ENCODE measurements around the gene RIBC2.
"Not testable (repeated sequence)": the region's sequence is repeated elsewhere in the genome, so short reads cannot be mapped to it uniquely, and the experiment has no call there.

The RIBC2 gene

GRCh38 chr22:45425101-45425500 is 11.6 kb downstream of the RIBC2 start:
- no peak for DNase-seq

GRCh38 chr22:45425531-45426265 is 12.2 kb downstream of the RIBC2 start:
- no peak for DNase-seq

- no peak for DNase-seq
Observed at GRCh38 chr22:45426387-45426786, 12.9 kb downstream of the RIBC2 start.

GRCh38 chr22:45427114-45427513 is 13.6 kb downstream of the RIBC2 start:
- DNase-seq: no peak

DNA sequence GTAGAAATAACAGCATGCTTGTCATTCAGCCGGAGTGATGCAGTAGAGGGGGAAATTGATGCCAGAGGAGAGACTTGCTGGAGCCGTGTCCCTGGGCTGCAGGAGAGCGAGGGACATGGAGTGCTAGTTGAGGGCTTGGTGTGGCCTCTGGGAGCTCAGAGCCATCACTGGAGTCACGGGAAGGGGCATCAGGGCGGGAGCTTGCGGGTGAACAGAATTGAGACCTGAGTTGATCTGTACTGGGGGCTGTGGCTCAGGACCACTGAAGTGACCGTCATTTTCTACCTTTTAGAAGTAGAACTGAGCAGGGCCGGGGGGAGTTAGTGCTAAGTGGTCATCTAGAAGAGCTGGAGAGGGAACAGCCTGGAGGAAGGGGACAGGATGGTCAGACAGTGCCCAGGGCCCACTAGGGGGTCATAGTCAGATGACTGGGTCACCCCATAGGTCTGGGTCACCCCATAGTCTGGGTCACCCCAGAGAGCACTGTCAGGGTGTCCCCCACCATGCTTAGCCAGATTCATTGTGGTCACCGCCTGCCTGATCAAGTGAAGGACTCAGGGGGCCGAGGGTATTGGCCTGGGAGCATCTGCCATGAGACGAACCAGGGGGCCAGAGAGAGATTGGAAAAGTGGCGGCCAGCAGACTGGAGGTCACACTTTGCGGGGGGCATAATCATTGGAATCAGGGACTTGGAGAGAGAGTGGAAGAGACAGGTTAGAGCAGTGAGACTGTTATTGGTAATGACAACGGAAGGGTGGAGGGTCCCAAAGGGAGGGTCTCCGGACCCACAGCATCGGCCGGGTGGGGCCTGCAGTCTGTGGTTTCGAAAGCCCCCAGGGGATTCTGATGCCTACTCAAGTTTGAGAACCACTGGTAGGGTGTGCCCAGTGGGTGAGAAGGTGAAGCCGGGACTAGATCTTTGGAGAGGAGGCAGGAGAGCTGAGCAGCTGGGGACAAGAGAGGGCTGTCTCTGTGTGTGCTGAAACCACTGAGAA is 15.2 kb downstream of the RIBC2 start:
- no peak for DNase-seq

DNA sequence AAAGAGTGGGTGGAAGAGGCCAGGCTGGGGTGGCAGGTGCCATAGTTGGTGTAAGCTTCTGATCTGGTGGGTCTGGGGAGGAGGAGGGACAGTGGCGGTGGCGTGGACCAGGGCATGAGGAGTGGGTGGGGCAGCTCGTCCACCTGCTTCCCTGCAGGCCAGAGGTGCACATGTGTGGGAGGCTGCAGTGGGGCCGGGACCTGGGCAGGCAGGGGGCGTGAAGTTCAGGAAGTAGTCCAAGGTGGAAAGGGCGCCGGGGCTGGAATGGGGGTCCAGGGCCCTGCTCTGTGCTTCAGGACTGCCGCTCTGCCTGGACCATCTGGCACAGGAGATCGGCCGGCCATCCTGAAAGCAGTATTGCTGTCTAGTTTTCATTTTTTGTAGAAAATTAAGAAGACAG is 15.9 kb downstream of the RIBC2 start:
- DNase-seq: no peak

DNA sequence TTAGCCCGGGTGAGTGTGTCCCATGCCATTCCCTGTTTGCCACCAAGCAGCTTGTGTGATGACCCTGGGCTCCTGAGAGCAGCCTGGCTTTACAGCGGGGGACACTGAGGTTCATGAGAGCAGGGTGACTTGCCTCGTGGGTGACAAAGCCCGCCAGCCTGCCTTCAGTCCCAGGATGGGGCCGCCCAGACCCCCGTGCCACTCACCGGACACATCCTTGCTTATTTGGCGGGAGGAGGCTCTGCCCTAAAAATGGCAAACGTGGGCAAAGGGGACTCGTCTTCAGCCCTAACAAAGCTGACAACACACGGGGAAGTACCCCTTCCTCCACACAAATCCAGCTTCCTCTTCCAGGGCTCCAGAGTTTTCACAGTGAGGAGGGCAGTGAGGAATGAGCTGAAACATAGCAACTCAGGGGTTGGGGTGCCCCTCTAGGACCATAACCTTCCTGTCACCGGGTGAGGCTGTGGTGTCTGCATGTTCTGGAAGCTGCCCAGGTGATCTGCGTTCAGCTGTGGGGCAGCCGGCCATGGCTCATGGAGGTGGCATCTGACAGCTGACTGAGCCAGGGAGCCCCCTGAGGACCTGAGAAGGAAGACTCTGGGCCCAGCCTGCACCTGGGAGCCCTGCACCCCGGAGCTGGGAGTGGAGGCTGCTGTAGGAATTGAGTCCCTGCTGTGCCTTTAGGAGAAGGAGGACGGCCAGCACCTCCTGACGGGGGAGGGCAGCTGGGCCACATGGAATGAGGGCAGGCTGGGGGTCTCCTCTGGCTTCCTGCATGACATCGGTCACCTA is 16.7 kb downstream of the RIBC2 start:
- no peak for DNase-seq

- no peak for DNase-seq
Observed at GRCh38 chr22:45430871-45431270, 17.4 kb downstream of the RIBC2 start.

DNA sequence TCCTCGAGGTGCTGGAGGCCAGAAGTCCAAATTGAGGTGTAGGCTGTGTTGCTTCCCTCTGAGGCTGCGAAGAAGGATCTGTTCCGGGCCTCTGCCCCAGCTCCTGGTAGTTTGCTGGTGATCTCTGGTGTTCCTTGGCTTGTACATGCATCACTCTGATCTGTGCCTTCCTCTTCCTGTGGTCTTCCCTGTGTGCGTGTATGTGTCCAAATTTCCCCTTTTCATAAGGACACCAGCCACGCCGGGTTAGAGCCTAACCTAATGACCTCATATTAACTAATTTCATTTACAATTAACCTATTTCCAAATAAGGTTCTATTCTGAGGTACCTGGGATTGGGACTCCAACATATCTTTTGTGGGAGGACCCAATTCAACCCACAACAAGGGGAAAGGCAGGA is 21.5 kb downstream of the RIBC2 start:
- no peak for DNase-seq

DNA sequence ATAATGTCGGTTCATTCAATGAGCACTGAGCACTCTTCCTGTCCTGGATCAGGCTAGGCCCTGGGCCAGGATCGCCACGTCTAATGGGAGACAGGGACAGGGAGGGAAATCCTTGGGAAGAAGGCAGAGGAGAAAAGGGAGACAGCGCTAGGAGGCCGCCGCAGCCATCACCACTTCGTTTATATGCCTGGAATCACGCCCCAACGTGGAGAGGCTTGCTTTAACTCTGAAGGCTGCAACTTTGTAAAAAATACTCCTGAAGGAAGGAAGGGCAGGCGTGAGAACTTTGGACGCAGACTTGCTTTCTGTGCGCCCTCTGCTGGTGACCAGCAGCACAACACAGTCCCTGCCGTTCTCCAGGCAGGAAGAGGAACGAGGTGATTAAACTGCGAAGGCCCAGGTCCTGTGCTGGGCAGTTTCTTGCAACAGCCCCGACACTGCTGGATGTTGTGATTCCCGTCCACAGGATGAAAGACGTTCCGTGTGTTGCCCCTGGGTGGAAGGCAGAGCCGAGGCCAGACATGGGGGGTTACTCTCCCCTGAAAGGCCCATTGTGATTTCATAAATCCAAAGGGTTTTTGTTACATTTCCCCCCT is 22.1 kb downstream of the RIBC2 start:
- peak; percentile 57 to 78 for DNase-seq

DNA sequence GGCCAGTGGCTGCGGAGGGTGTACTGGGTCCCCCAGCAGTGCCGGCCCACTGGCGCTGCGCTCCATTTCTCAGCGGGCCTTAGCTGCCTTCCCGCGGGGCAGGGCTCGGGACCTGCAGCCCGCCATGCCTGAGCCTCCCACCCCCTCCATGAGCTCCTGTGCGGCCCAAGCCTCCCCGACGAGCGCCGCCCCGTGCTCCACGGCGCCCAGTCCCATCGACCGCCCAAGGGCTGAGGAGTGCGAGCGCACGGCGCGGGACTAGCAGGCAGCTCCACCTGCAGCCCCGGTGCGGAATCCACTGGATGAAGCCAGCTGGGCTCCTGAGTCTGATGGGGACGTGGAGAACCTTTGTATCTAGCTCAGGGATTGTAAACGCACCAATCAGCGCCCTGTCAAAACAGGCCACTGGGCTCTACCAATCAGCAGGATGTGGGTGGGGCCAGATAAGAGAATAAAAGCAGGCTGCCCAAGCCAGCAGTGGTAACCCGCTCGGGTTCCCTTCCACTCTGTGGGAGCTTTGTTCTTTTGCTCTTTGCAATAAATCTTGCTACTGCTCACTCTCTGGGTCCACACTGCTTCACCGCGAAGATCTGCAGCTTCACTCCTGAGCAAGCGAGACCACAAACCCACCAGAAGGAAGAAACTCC is 23.5 kb downstream of the RIBC2 start:
- DNase-seq: not testable (repeated sequence)

DNA sequence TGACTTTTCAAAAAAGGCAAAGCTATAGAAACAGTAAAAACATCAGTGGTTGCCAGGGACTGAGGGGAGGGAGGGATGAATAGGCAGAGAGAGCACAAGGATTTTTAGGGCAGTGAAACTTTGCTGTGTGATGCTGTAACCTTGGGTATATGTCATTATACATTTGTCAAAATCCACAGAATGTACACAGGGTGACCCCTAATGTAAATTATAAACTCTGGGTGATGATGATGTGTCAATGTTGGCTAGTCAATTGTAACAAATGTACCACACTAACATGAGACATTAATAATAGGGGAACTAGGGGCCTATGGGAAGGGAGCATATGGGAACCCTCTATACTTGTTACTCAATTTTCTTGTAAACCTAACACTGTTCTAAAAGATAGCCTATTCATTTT is 24.8 kb downstream of the RIBC2 start:
- DNase-seq: no peak

DNA sequence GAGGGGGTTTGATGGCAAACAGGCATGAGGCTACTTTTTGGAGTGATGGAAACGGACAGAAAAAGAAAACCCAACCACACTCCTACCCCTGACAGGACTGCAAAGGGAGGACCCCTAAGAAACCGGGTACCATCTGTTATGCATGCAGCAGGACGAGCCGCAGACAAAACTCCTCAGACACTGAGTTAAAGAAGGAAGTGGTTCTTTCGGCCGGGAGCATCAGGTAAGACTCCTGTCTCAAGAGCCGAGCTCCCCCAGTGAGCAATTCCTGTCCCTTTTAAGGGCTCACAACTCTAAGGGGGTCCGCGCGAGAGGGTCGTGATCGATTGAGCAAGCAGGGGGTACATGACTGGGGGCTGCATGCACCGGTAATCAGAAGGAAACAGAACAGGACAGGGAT is 27.2 kb downstream of the RIBC2 start:
- not testable (repeated sequence) for DNase-seq

DNA sequence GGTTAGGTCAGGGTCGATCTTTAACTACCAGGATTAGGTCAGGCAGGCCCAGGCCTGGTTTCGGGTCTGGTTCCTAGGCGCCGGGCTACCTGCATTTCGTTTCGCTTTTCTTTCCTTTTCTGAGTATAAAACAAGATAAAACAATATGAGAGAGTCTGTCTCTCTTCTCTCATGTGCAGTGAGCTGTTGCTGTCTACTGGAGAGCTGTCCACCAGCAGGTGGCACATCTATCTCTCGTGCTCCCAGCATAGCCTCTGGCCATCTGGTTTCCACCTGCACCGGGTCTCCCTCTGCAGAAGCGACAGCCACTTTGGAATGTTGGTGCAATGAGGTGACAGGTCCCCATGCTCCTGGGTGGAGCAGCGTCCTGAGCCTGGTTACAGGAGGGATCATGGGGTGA is 27.6 kb downstream of the RIBC2 start:
- no peak for DNase-seq

DNA sequence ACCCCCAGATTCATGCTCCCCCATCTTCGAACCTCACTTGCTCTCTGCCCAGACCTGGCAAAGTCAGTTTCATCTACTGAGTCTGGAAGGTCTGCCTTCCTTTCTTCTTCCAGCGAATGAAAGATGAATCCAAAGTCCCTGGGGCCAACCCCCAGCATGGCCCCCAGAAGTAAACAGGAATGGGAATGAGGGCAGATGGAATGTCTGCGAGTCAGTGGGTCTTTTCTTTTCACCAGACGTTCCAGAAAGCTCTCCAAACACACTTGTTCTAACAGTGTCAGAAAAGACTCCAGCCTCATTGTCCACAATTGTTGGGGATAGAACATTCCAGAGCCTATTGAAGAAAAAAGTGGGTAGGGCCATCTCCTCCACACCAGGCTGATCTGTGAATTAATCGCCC is 28.6 kb downstream of the RIBC2 start:
- no peak for DNase-seq

DNA sequence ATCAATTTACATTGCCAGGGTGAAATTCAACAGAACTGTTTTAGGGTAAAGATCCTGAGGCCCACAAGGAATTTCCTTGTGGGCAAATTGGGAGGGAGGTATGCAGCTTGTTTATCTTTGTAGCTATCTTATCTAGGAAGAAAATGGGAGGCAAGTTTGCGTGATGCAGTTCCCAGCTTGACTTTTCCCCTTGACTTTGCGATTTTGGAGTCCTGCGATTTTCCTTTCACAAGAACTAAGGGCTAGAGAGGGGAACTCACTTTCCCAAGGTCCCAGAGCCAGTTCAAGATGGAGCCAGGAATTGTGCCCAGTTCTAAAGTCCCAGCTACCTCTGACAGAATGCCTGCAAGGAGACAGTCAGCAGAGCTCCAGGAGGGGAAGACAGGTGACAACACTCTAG is 30.7 kb downstream of the RIBC2 start:
- DNase-seq: no peak

GRCh38 chr22:45445031-45445710 is 31.7 kb downstream of the RIBC2 start:
- DNase-seq: no peak

DNA sequence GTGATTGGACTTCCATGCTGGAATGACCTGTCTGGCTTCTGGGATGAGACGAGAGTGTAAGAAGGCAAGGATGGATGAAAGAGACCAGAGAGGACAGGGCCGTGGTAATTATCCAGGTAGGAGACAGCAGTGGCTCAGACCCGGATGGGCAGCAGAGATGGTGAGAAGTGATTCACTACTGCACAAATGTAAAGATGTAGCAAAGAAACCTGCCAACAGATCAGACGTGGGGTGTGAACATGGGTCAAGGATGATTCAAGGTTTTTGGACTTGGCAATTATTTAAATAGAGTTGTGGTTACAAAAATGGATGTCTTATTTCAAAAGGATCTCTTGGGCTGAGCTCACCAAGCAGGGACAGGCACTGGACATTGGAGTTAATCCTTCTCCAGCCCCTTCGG is 32.7 kb downstream of the RIBC2 start:
- no peak for DNase-seq

DNA sequence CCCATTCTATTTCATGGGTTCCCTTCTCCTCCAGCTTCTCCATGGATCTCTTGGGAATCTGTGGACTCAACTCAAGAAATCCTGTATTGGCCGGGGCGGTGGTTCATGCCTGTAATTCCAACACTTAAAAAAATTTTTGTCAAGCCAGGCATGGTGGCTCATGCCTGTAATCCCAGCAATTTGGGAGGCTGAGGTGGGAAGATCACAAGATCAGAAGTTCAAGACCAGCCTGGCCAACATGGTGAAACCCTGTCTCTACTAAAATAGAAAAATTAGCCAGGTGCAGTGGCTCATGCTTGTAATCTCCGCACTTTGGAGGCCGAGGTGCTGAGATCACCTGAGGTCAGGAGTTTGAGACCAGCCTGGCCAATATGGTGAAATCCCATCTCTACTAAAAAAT is 34.1 kb downstream of the RIBC2 start:
- not testable (repeated sequence) for DNase-seq

DNA sequence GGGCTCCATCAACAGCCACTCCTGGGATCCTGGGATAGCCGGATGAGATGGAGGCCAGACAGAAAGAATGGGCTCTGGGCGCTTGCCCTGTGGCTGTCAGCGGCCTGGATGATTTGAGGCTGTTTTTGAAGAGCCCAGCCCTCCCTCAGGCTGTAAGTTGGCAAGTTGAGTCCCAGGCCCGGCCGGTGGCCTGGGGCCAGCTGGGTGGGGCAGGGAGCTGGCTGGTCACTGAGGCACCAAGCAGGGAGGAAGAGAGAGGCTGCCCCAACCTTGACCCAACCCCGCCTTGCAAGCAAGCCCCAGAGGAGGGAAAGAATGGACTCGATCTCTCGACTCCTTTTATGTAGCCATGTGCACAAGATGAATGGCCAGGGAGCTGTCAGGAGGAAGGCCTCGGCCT is 34.9 kb downstream of the RIBC2 start:
- no peak for DNase-seq

DNA sequence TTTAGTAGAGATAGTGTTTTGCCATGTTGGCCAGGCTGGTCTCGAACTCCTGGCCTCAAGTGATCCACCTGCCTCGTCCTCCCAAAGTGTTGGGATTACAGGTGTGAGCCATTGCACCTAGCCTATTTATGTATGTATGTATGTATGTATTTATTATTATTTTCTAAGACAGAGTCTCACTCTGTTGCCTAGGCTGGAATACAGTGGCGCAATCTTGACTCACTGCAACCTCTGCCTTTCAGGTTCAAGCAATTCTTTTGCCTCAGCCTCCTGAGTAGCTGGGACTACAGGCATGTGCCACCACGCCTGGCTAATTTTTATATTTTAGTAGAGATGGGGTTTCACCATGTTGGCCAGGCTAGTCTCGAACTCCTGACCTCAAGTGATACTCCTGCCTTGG is 35.9 kb downstream of the RIBC2 start:
- not testable (repeated sequence) for DNase-seq
